HCT116 (cell line): ENCODE measurements around the gene CLCN3. TPM values are rescaled to one million over a fixed set of nuclear protein-coding genes. Genes with fewer than 3 reads are reported as not detected.

Experiments
- ATAC-seq: fragments of 200-7000 bp; cut with Tn5 transposase; 2 replicates; pipeline ENCODE4 v1.9.1; 2020; ENCODE audit warnings: mild to moderate bottlenecking, moderate library complexity
- BruUV-seq: library from RNA; stranded (reverse); fragments of 400-500 nt; replicated peaks from 2 replicates; lab custom pipeline; 2021; lab: Mats Ljungman, UMichigan
- CTCF ChIA-PET: fragments of 300-600 bp; sonication (Branson Sonifier 250); formaldehyde crosslinking; loops from one replicate; lab custom pipeline; 2021; ENCODE audit warnings: antibody characterized with exemption; lab: Charles Lee
- POLR2A ChIA-PET: fragments of 300-600, 350-600 bp; sonication (Branson Sonifier 250); formaldehyde crosslinking; loops from one replicate; lab custom pipeline; 2021; ENCODE audit warnings: antibody characterized with exemption; lab: Charles Lee
- RAD21 ChIA-PET, 2 experiments: fragments of 300-600 bp; sonication (Branson Sonifier 250); formaldehyde crosslinking; loops; one replicate each; lab custom pipeline; 2023; ENCODE audit warnings: low total read pairs in 2 of 2; ENCODE audit not compliant: uncharacterized antibody in 2 of 2, unreplicated experiment in 2 of 2, low non-redundant PET in 1 of 2; lab: Charles Lee
- DNase-seq: peaks from one replicate; pipeline ENCODE4 v3.0.0-alpha.2; 2010; ENCODE audit warnings: low read depth, low spot score
- H2AFZ ChIP-seq: fragments of 200-600 bp; shearing (Covaris generic), sonication (generic); 2 replicates; pipeline ENCODE4 v1.6.1; 2017; ENCODE audit warnings: low read depth, mixed run types, mixed read lengths, antibody characterized with exemption, low read length; ENCODE audit not compliant: poor library complexity, severe bottlenecking
- H3K27ac ChIP-seq: 2 replicates; pipeline ENCODE4 v1.5.1; 2012; ENCODE audit warnings: low read depth, low read length
- H3K27me3 ChIP-seq: fragments of 200-600 bp; sonication (generic); 2 replicates; pipeline ENCODE4 v1.6.1; 2016; ENCODE audit warnings: mixed run types, low read length, mixed read lengths; ENCODE audit not compliant: insufficient read depth
- H3K36me3 ChIP-seq, 2 experiments: fragments of 200-500 bp in 1 of 2; fragments of 200-600 bp in 1 of 2; sonication (Bioruptor generic) in 1 of 2; sonication (generic) in 1 of 2; 2 replicates each; pipeline versions ENCODE4 v1.5.1 to v1.6.1; 2014 to 2016; ENCODE audit warnings: low read length in 2 of 2, inconsistent platforms in 1 of 2, mixed read lengths in 1 of 2, mixed run types in 1 of 2; ENCODE audit not compliant: insufficient read depth in 2 of 2, control insufficient read depth in 1 of 2
- H3K4me1 ChIP-seq, 2 experiments: fragments of 200-600 bp in 1 of 2; sonication (generic) in 1 of 2; 2 replicates each; pipeline versions ENCODE4 v1.5.1 to v1.6.1; 2012 to 2017; ENCODE audit warnings: low read length in 2 of 2, inconsistent platforms in 1 of 2, mild to moderate bottlenecking in 1 of 2, mixed read lengths in 1 of 2, mixed run types in 1 of 2, moderate library complexity in 1 of 2; ENCODE audit not compliant: insufficient read depth in 2 of 2, control insufficient read depth in 1 of 2
- H3K4me2 ChIP-seq: fragments of 200-600 bp; sonication (generic); 2 replicates; pipeline ENCODE4 v1.6.1; 2017; ENCODE audit warnings: mixed run types, low read length, mixed read lengths
- H3K4me3 ChIP-seq, 2 experiments: fragments of 200-600 bp in 1 of 2; sonication (generic) in 1 of 2; replicated peaks in 1 of 2; 2 replicates each; pipeline ENCODE4 v1.5.1; 2011 to 2016; ENCODE audit warnings: low read length in 2 of 2, control low read depth in 1 of 2, low read depth in 1 of 2, mild to moderate bottlenecking in 1 of 2, mixed read lengths in 1 of 2, mixed run types in 1 of 2
- H3K79me2 ChIP-seq: fragments of 200-600 bp; sonication (generic); 2 replicates; pipeline ENCODE4 v1.6.1; 2017; ENCODE audit warnings: mild to moderate bottlenecking, mixed run types, low read length, moderate library complexity, mixed read lengths; ENCODE audit not compliant: insufficient read depth
- H3K9ac ChIP-seq: fragments of 200-600 bp; sonication (generic); 2 replicates; pipeline ENCODE4 v1.6.1; 2016; ENCODE audit warnings: low read length, mixed read lengths
- H3K9me2 ChIP-seq: fragments of 200-600 bp; sonication (generic), shearing (Covaris generic); 2 replicates; pipeline ENCODE4 v1.6.1; 2017; ENCODE audit warnings: mixed run types, mild to moderate bottlenecking, moderate library complexity; ENCODE audit not compliant: insufficient read depth
- H3K9me3 ChIP-seq, 2 experiments: fragments of 200-500 bp in 1 of 2; fragments of 200-600 bp in 1 of 2; sonication (Bioruptor generic) in 1 of 2; sonication (generic) in 1 of 2; 2 replicates each; pipeline ENCODE4 v1.6.1; 2014 to 2017; ENCODE audit warnings: low read length in 2 of 2, mixed read lengths in 2 of 2, inconsistent platforms in 1 of 2, low read depth in 1 of 2, mild to moderate bottlenecking in 1 of 2, mixed run types in 1 of 2, moderate library complexity in 1 of 2; ENCODE audit not compliant: control insufficient read depth in 1 of 2, insufficient read depth in 1 of 2
- H4K20me1 ChIP-seq: fragments of 200-600 bp; sonication (generic), shearing (Covaris generic); 2 replicates; pipeline ENCODE4 v1.6.1; 2017; ENCODE audit warnings: mixed run types, mild to moderate bottlenecking, moderate library complexity; ENCODE audit not compliant: insufficient read depth
- CBX3 ChIP-seq: IDR thresholded peaks from 2 replicates; pipeline ENCODE4 v1.6.1; 2012; ENCODE audit warnings: low read depth
- CEBPB ChIP-seq: IDR thresholded peaks from 2 replicates; pipeline ENCODE4 v1.6.1; 2012; ENCODE audit warnings: low read depth
- ELF1 ChIP-seq: IDR thresholded peaks from 2 replicates; pipeline ENCODE4 v1.6.1; 2012; ENCODE audit warnings: low read depth, borderline replicate concordance
- JUND ChIP-seq: IDR thresholded peaks from 2 replicates; pipeline ENCODE4 v1.6.1; 2012
- POLR2AphosphoS5 ChIP-seq: IDR thresholded peaks from 2 replicates; pipeline ENCODE4 v1.6.1; 2011; ENCODE audit warnings: mild to moderate bottlenecking, low read depth, low read length, moderate library complexity
- SP1 ChIP-seq: IDR thresholded peaks from 2 replicates; pipeline ENCODE4 v1.6.1; 2012; ENCODE audit warnings: low read depth
- SRF ChIP-seq: IDR thresholded peaks from 2 replicates; pipeline ENCODE4 v1.6.1; 2012; ENCODE audit warnings: low read depth
- TCF7L2 ChIP-seq: IDR thresholded peaks from 2 replicates; pipeline ENCODE4 v1.7.0; 2011; ENCODE audit warnings: borderline replicate concordance, inconsistent platforms; ENCODE audit not compliant: insufficient read depth, insufficient read length; ENCODE audit errors: extremely low read depth
- intact Hi-C: fragments of 100-400 bp; cut with micrococcal nuclease; formaldehyde crosslinking; loops from 2 replicates; pipeline ENCODE4 v1.10.0; 2022
- total RNA-seq: library from RNA; stranded (reverse); gene quantifications from one replicate; pipeline ENCODE4 v1.2.1, GENCODE V29; 2021; ENCODE audit not compliant: unreplicated experiment
- TF ChIP-seq, protein P1 (sequence below): IDR thresholded peaks from 2 replicates; pipeline ENCODE4 v1.6.1; 2011; ENCODE audit warnings: mild to moderate bottlenecking, low read length, moderate library complexity; ENCODE audit not compliant: insufficient replicate concordance; ENCODE audit errors: extremely low read depth
- TF ChIP-seq, protein P2 (sequence below), 3 experiments: fragments of 200-600 bp in 1 of 3; sonication (generic) in 1 of 3; IDR thresholded peaks in 2 of 3; conservative IDR thresholded peaks in 1 of 3; 2 replicates each; pipeline ENCODE4 v1.5.1; 2012 to 2017; ENCODE audit warnings: low read depth in 2 of 3, low read length in 2 of 3, antibody characterized with exemption in 1 of 3, borderline replicate concordance in 1 of 3, control low read depth in 1 of 3, mild to moderate bottlenecking in 1 of 3, mixed read lengths in 1 of 3, mixed run types in 1 of 3, moderate library complexity in 1 of 3; ENCODE audit not compliant: insufficient read depth in 1 of 3

The CLCN3 gene
- total RNA-seq, 1 experiment from 2014 or later = 60.4 TPM

DNA sequence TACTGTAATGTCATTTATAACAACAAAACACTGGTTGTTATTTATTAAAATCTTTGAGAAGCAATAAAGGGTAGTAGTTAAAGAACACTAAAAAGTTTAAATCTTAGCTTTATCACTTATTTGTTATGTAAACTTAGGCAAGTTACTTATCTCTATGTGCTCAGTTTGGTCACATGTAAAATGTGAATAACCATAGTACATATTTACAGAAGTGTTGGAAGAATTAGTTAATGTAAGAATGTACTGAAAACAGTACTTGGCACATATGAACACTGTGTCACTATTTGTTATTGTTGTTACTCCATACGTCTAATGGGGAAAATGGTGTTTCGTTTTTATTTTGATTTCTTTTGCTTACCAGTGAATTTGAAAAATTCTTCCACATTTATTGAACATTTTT, 17.1 kb upstream of the CLCN3 start:
- BruUV-seq = no TSS peak
- intact Hi-C loops = no loop called here
- H3K9ac ChIP-seq = no peak overlapping the region
- H3K4me2 ChIP-seq = no peak overlapping the region
- peaks cover 12% of the 10 kb centered on the region for H3K79me2 ChIP-seq
- H3K9me3 ChIP-seq = no peaks in the 10 kb centered on the region
- H3K36me3 ChIP-seq = peaks cover 6 to 10% of the 10 kb centered on the region in 2 experiments; a peak in 2 of 4 replicates
- DNase-seq = no peak
- TF ChIP-seq SP1 = no peak
- TF ChIP-seq CBX3 = no peak
- no peak for TF ChIP-seq TCF7L2
- TF ChIP-seq ELF1 = no peak
- no peak for TF ChIP-seq POLR2AphosphoS5
- TF ChIP-seq SRF = no peak
- TF ChIP-seq, protein P1, sequence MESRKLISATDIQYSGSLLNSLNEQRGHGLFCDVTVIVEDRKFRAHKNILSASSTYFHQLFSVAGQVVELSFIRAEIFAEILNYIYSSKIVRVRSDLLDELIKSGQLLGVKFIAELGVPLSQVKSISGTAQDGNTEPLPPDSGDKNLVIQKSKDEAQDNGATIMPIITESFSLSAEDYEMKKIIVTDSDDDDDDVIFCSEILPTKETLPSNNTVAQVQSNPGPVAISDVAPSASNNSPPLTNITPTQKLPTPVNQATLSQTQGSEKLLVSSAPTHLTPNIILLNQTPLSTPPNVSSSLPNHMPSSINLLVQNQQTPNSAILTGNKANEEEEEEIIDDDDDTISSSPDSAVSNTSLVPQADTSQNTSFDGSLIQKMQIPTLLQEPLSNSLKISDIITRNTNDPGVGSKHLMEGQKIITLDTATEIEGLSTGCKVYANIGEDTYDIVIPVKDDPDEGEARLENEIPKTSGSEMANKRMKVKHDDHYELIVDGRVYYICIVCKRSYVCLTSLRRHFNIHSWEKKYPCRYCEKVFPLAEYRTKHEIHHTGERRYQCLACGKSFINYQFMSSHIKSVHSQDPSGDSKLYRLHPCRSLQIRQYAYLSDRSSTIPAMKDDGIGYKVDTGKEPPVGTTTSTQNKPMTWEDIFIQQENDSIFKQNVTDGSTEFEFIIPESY = no peak
- TF ChIP-seq CEBPB = no peak
- TF ChIP-seq JUND = no peak
- TF ChIP-seq, protein P2, sequence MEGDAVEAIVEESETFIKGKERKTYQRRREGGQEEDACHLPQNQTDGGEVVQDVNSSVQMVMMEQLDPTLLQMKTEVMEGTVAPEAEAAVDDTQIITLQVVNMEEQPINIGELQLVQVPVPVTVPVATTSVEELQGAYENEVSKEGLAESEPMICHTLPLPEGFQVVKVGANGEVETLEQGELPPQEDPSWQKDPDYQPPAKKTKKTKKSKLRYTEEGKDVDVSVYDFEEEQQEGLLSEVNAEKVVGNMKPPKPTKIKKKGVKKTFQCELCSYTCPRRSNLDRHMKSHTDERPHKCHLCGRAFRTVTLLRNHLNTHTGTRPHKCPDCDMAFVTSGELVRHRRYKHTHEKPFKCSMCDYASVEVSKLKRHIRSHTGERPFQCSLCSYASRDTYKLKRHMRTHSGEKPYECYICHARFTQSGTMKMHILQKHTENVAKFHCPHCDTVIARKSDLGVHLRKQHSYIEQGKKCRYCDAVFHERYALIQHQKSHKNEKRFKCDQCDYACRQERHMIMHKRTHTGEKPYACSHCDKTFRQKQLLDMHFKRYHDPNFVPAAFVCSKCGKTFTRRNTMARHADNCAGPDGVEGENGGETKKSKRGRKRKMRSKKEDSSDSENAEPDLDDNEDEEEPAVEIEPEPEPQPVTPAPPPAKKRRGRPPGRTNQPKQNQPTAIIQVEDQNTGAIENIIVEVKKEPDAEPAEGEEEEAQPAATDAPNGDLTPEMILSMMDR (IDR thresholded peaks at IDR 0.05 in 2 of 3, conservative IDR thresholded peaks at IDR 0.05 in 1 of 3; ENCODE audit: borderline replicate concordance in 1 of 3, insufficient read depth in 1 of 3, low read depth in 2 of 3, low read length in 2 of 3) = no peak
- H3K27ac ChIP-seq = no peak overlapping the region
- ATAC-seq = no peak
- no peaks in the 10 kb centered on the region for H3K27me3 ChIP-seq
- CTCF ChIA-PET = no interaction called here
- no peaks in the 10 kb centered on the region for H4K20me1 ChIP-seq
- POLR2A ChIA-PET = no interaction called here
- H3K9me2 ChIP-seq = no peaks in the 10 kb centered on the region
- H3K4me3 ChIP-seq = no peak overlapping the region
- H3K4me1 ChIP-seq = peaks cover 7 to 13% of the 10 kb centered on the region in 2 experiments; a peak in 3 of 4 replicates
- RAD21 ChIA-PET = no interaction called here
- no peak overlapping the region for H2AFZ ChIP-seq
